Adipose tissue (tissue), 3 donors: ENCODE results near the gene ROBO1. TPM values are rescaled to one million over a fixed set of nuclear protein-coding genes. Genes with fewer than 3 reads are reported as not detected.

Experiments used
- H3K27ac ChIP-seq: one replicate; pipeline ENCODE4 v1.5.1; 2013; ENCODE audit warnings: low read depth, low read length
- WGBS, 3 donors: extraction: QIAGEN DNeasy Blood & Tissue Kit; methylation state at CpG; one replicate each; pipeline ENCODE4 v1.1.7; 2013; 5-methylcytosine and 5-hydroxymethylcytosine counted together
- polyA plus RNA-seq, 3 donors: library from polyadenylated mRNA; stranded (reverse); fragments of 200-250 nt; gene quantifications; one replicate each; pipeline ENCODE4 v1.2.3, GENCODE V29; 2013
- donor health status: healthy with polysubstance abuse.
- donor health status: Bipolar disorder and iron deficiency.
- donor health status: healthy.

The ROBO1 gene
- polyA plus RNA-seq, 3 donors = 1.8 to 12.3 (median 5.8) TPM

GRCh38 chr3:78633626-78634025 lies 1134.2 kb downstream of the ROBO1 start:
- 51 to 77% (median 70%) methylated on average over 4 of the region's 4 CpGs for WGBS, 3 donors
- no peak overlapping the region for H3K27ac ChIP-seq

- WGBS, 3 donors = 60 to 80% (median 76%) methylated on average over 6 of the region's 6 CpGs
- H3K27ac ChIP-seq = no peak overlapping the region
Observed at GRCh38 chr3:78632925-78633553, 1134.8 kb downstream of the ROBO1 start.

DNA sequence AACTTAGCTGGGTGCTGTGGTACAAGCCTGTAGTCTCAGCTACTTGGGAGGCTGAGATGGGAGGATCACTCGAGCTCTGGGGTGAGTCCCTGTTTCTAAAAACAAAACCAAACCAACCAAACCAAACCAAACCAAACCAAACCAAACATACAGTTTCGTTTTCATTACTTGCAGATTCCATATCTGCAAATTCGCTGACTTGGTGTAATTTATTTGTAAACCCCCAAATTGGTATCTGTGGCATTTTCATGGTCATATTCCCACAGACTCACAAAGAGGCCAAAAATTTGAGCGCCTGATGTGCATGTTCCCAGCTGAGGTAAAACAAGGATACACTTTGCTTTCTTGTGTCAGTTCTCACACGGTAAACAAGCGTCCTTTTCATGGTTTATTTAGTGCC lies 1138.3 kb downstream of the ROBO1 start:
- no peak overlapping the region for H3K27ac ChIP-seq
- 66 to 88% (median 88%) methylated on average over 6 of the region's 6 CpGs for WGBS, 3 donors

- no peak overlapping the region for H3K27ac ChIP-seq
- 90 to 91% (median 90%) methylated on average over 3 of the region's 3 CpGs for WGBS, 3 donors
Observed at GRCh38 chr3:78621061-78621716, 1146.6 kb downstream of the ROBO1 start.

DNA sequence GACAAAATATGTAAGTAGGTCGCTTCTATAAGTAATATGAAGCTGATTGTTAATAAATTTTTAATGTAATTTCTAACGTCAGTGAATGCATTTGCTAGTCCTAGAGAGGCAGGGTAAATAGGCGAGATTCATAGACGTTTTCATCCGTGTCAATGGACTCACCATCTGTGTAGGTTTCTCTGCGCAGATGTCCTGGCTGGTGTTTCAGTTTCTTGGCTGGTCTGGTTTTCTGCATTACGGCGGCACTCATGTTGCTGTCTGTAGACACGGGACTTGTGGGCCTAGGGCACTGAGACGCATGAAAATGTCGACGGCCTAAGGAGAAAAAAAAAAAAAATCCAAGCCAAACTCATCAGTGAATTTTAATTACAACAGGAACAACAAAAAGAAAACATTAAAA lies 1153.3 kb downstream of the ROBO1 start:
- WGBS, 3 donors = 87 to 94% (median 92%) methylated on average over 12 of the region's 12 CpGs
- H3K27ac ChIP-seq = no peak overlapping the region

DNA sequence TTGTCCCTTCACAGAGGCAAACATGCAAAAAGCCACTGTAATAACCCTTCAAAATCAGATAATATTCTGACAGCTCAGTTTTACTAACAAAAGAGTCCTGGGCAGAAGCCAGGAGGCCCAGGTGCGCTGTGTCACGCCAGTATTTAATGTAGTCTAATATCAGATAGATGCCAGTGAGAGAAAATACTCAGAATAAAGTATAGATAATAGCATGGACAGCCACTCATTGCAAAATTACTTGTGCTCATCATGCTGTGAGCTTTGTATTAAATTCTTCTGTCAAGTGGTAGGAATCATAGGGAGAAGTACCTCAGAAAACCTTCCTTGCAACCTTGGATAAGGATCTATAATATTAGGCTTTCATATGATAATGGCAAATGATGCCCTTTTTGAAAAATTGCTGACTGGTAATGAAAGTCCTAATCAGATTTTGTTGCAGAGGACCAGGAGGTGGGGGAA lies 1154.3 kb downstream of the ROBO1 start:
- WGBS, 3 donors = 46 to 81% (median 79%) methylated on average over 2 of the region's 2 CpGs
- no peak overlapping the region for H3K27ac ChIP-seq

GRCh38 chr3:78611278-78611677 lies 1156.5 kb downstream of the ROBO1 start:
- 88 to 95% (median 95%) methylated on average over 6 of the region's 6 CpGs for WGBS, 3 donors
- no peak overlapping the region for H3K27ac ChIP-seq

DNA sequence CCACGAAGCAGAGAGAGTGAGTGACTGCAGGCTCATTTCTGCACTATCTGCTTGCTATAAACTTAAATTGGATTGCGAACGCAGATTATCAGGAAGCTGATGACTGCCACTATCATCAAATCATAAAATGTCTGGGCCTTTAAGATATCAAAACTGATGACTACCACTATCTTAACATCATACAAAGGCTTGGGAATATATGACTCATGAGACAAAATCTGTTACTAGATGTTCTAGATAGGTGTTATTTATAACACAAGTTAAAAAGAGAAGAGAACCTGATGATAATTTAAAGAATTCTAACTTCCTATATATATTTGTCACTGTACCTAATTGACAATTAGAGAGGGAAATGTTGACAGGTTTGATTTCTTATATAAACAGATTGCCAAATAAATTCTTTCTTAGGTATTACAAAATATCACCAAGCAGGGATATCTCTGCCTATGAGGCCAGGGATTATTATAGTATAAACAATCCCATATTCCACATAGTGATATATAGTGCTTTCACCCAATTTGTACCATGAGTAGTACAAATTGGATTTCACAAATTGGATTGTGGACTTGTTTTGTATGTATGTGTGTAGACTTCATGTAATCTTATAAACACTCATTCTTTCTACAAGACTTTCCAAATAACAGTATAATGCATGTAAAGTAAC lies 1157.2 kb downstream of the ROBO1 start:
- H3K27ac ChIP-seq = no peak overlapping the region
- 54 to 59% (median 57%) methylated on average over 3 of the region's 3 CpGs for WGBS, 3 donors

DNA sequence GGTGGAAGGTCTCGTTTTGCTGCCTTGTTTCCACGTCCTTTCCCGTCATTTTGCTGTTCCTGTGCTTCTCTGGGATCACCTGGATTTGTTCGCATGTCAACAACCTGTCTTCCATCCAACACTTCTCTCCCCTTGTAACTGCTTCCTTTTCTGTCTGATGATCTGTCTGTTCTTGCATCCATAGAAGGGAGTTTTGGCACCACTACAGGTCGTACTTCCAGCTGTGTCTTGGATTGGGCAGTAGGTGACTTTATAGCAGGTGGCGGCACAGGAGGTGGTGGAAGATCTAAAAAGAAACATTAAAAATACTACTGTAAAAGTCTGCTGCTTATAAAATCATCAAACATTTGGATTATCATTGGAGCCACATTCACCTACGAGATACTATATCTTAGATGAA lies 1161.0 kb downstream of the ROBO1 start:
- WGBS, 3 donors = 86 to 93% (median 88%) methylated on average over 7 of the region's 7 CpGs
- no peak overlapping the region for H3K27ac ChIP-seq

DNA sequence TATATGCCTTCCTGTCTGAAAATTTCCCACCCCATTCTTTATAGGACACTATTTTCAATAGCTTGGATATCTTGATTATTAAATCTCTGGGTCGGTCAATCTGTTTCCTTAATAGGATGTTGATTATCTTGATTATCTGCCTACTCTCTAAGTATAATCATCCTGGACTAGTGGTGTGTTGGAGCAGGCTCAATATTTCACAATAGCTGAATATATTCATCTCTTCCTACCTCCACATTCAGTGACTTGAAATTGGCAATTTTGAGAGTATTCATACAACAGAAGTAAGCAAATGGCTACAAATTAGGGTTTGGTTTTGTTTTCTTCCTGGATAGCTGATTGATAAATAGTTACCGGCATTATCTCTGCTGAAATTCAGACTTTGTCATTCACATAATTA lies 1162.6 kb downstream of the ROBO1 start:
- 82 to 88% (median 83%) methylated on average over 2 of the region's 2 CpGs for whole genome bisulfite sequencing, 3 donors
- no peak overlapping the region for H3K27ac ChIP-seq

DNA sequence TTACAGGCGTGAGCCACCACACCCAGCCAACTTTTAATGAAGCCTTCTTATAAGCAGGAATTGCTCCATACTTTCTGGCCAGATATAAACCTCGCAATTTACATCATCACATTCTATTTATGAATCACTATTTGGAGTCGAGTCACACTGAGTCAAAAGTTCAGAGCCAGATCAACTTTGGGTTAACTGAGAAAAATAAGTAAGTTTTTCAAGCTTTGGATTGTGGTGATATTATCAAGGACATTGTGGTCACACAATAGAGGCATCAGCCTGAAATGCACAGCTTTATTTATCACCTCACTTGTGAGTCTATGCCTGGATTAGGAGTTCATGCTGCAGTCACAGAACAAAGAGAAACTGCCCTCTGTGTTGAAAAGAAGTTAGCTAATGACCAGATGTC lies 1163.5 kb downstream of the ROBO1 start:
- 87 to 90% (median 89%) methylated on average over 3 of the region's 3 CpGs for WGBS, 3 donors
- no peak overlapping the region for H3K27ac ChIP-seq

DNA sequence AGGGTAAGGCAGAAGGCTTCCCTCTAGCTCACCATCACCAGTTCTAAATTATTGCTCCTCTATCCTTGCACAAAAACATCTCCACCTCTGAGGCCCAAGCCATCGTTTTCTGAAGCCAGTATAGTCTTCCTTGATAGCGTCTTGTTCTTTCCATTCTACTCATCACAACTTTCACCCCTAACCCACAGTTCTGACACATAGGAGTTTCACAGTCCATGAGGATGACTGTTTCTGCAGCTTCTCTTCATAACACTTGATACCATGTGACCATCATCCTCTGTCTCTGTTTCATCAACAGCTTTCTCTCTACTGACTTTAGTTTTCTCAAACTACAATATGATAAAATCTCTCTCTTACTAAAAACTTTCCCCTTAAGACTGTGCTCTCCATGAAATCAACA lies 1166.5 kb downstream of the ROBO1 start:
- 66 to 92% (median 84%) methylated on average over 2 of the region's 2 CpGs for WGBS, 3 donors
- no peak overlapping the region for H3K27ac ChIP-seq

GRCh38 chr3:78589778-78590177 lies 1178.0 kb downstream of the ROBO1 start:
- WGBS, 3 donors = 8 to 51% (median 28%) methylated on average over 1 of the region's 1 CpG

DNA sequence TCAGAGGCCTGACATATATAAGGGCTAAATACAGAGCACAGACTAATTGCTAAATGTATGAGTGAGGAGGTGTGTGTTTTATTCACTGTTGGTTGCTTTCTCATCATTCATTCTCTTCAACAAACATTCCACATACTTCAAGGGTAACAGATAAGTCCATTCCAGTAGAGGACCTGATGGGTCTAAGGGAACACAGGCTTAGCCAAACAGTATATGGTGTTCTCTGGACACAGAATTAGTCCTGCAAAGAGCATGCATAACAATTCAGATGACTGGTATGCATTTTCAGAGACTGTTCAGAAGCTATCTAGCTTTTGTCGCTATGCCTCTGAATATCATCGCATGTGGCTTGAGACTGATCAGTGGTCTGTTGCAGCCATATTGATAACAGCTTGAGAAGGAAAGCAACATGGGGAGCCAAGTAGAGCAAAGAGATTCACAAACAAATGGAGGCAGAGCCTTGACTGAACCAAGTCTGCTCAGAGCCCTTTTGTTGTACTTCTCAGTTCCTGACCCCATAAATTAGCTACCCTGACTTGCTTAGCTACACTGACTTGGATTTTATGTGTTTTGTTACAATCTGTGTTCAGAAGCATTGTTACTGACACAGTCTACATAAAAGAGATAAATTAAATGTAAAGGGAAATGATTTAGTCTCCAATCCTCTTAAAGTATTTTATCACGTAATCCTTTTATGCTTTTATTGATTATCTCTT lies 1178.7 kb downstream of the ROBO1 start:
- no peak overlapping the region for H3K27ac ChIP-seq
- WGBS, 3 donors = 85 to 90% (median 85%) methylated on average over 3 of the region's 3 CpGs

More at GRCh38 chr3:78589778-78590177, 1178.0 kb downstream of the ROBO1 start:
- no peak overlapping the region for H3K27ac ChIP-seq

DNA sequence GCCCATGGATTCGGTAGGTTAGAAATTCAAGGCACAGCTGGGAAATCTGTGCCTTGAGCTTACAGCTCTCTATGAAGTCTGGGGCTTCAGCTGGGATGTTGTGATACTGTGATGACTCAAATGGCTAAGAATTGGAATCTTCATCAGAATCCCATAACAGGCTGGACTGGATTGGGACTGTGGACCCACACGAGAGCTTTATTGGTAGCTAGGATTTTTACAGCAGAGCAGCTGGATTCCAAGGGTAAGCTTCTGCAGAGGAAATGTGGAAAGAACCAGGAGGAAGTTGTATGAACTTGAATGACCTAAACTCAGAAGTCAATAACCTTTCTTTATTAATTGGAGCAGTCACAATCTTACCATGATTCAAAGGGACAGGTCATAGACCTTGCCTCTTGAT lies 1187.1 kb downstream of the ROBO1 start:
- 53 to 80% (median 69%) methylated on average over 2 of the region's 2 CpGs for WGBS, 3 donors

DNA sequence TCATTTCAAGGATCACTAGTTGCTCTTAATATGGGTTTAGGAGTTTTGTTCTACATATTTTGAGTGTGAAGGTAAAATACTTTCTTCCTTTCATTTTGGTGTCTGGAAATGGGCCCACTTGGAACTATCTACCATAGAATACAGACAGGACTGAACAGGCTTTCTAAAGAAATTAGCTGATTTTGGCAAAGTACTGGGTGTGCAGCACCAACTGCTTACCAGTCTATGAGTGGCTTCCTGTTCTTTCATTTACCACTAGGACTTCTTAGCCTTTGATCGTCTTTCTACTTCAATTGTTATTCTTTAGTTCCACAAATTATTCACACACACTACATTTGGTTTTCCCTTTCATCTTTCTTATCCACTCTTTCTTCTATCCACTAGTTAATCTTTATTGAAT lies 1196.3 kb downstream of the ROBO1 start:
- H3K27ac ChIP-seq = no peak overlapping the region
- 61 to 79% (median 78%) methylated on average over 1 of the region's 1 CpG for whole genome bisulfite sequencing, 3 donors

More for the DNA sequence above, 1187.1 kb downstream of the ROBO1 start:
- no peak overlapping the region for H3K27ac ChIP-seq

DNA sequence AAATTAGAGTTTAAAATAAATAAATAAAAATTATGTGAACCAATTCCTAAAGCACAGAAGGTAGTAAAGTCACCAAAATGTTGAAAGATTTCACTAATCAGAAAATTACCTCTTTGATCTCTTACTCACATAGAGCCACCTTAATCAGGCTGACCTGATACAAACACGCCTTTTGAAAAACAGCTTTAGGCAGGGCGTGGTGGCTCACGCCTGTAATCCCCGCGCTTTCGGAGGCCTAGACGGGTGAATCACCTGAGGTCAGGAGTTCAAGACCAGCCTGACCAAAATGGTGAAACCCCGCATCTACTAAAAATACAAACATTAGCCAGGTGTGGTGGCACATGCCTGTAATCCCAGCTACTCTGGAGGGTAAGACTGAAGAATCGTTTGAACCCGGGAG lies 1197.3 kb downstream of the ROBO1 start:
- WGBS, 3 donors = 87 to 95% (median 94%) methylated on average over 10 of the region's 10 CpGs
- no peak overlapping the region for H3K27ac ChIP-seq

DNA sequence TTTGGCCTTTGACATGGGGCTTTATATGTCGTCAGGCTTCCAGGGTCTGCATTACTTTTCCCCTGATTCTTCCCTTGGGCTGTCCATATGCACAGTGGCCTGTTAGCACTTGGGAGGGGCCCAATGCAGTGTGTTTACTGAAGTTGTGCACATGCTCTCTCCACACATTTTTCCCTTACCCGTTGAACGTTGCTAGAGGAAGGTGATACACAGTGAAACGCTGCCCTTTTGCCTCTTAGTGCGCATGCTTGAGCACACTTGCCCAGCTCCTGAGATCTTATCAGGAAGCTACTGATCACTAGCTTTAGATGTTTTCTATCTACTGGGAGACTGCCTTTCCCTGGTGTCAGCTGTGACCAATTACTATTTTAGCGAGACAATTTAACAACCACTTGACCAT lies 1198.0 kb downstream of the ROBO1 start:
- H3K27ac ChIP-seq = no peak overlapping the region
- WGBS, 3 donors = 46 to 61% (median 51%) methylated on average over 6 of the region's 6 CpGs

DNA sequence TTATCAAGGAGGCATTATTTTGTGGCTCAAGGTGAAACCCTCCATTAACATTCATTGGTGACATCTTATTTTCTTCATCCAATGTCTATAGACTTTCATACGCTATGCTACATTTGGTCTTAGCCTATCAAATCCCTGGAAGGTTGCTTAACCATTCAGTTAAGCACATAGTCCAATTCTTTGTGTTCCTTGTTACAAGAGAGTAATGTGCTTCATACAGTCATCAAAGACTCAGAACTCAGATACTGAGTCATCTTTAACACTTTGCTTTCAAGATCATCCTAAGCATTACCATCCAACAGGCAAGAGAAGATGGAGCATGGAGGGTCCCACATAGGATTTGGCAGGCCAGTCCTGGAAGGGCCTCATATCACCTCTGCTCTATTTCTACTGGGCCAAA lies 1202.1 kb downstream of the ROBO1 start:
- 85 to 94% (median 90%) methylated on average over 1 of the region's 1 CpG for WGBS, 3 donors

More for the DNA sequence above, 1202.1 kb downstream of the ROBO1 start:
- no peak overlapping the region for H3K27ac ChIP-seq
